HEK293 (cell line): ENCODE data around the gene SLC7A9.

Source experiments
- ZNF174 ChIP-seq: fragments of 450-650 bp; formaldehyde crosslinking; IDR thresholded peaks from 2 replicates; pipeline ENCODE4 v1.5.0; 2017; ENCODE audit warnings: missing biosample characterization, mild to moderate bottlenecking, missing genetic modification characterization
- ZNF221 ChIP-seq: fragments of 450-650 bp; formaldehyde crosslinking; IDR thresholded peaks from 2 replicates; pipeline ENCODE4 v1.5.1; 2017; ENCODE audit warnings: missing biosample characterization, missing genetic modification characterization, borderline replicate concordance
- ZNF274 ChIP-seq, 2 experiments: fragments of 200-500 bp in 1 of 2; fragments of 450-650 bp in 1 of 2; sonication (Bioruptor generic) in 1 of 2; formaldehyde crosslinking in 1 of 2; IDR thresholded peaks; 2 replicates each; pipeline versions ENCODE4 v1.5.1 to v1.6.1; 2014 to 2016; ENCODE audit warnings: borderline replicate concordance in 1 of 2, inconsistent platforms in 1 of 2, low read length in 1 of 2, missing biosample characterization in 1 of 2, missing genetic modification characterization in 1 of 2
- TF ChIP-seq, protein P1 (sequence below): fragments of 450-650 bp; formaldehyde crosslinking; IDR thresholded peaks from 2 replicates; pipeline ENCODE4 v1.5.1; 2016; ENCODE audit warnings: missing biosample characterization, missing genetic modification characterization
- TF ChIP-seq, protein P2 (sequence below): fragments of 450-650 bp; formaldehyde crosslinking; IDR thresholded peaks from 2 replicates; pipeline ENCODE4 v1.5.1; 2016; ENCODE audit warnings: missing biosample characterization, missing genetic modification characterization
- TF ChIP-seq, protein P3 (sequence below): fragments of 450-650 bp; formaldehyde crosslinking; IDR thresholded peaks from 2 replicates; pipeline ENCODE4 v1.5.1; 2016; ENCODE audit warnings: missing biosample characterization, missing genetic modification characterization

DNA sequence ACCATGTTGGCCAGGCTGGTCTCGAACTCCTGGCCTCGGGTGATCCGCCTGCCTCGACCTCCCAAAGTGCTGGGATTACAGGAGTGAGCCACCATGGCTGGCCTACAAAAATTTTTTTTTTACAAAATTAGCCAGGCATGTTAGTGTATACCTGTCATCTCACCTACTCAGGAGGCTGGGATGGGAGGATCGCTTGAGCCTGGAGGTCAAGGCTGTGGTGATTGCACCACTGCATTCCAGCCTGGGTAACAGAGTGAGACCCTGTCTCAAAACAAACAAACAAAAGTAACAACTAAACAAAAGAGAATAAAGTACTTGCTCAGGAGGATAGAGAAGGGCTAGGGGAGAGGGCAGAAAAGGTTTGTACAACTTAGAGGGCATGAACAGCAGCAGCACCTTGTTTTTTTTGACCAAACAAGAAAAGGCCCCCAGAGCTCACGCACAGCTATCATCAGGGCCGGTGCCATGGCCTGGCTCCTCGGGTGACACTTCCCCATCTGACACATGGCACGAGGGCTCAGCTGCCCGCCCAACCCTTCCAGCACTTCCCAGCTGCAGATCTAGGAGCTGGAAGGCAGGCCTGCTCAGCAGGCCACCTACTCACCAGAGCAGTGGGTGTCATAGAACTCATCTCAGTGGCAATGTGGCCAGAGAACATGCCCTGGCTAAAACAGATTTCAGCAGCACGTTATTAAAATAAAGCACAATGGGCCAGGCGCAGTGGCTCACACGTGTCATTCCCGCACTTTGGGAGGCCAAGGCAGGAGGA lies 8.6 kb upstream of the SLC7A9 start:
- TF ChIP-seq ZNF174 = no peak
- TF ChIP-seq, protein P1, sequence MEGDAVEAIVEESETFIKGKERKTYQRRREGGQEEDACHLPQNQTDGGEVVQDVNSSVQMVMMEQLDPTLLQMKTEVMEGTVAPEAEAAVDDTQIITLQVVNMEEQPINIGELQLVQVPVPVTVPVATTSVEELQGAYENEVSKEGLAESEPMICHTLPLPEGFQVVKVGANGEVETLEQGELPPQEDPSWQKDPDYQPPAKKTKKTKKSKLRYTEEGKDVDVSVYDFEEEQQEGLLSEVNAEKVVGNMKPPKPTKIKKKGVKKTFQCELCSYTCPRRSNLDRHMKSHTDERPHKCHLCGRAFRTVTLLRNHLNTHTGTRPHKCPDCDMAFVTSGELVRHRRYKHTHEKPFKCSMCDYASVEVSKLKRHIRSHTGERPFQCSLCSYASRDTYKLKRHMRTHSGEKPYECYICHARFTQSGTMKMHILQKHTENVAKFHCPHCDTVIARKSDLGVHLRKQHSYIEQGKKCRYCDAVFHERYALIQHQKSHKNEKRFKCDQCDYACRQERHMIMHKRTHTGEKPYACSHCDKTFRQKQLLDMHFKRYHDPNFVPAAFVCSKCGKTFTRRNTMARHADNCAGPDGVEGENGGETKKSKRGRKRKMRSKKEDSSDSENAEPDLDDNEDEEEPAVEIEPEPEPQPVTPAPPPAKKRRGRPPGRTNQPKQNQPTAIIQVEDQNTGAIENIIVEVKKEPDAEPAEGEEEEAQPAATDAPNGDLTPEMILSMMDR (tag by site-specific recombination) = no peak
- TF ChIP-seq, protein P2, sequence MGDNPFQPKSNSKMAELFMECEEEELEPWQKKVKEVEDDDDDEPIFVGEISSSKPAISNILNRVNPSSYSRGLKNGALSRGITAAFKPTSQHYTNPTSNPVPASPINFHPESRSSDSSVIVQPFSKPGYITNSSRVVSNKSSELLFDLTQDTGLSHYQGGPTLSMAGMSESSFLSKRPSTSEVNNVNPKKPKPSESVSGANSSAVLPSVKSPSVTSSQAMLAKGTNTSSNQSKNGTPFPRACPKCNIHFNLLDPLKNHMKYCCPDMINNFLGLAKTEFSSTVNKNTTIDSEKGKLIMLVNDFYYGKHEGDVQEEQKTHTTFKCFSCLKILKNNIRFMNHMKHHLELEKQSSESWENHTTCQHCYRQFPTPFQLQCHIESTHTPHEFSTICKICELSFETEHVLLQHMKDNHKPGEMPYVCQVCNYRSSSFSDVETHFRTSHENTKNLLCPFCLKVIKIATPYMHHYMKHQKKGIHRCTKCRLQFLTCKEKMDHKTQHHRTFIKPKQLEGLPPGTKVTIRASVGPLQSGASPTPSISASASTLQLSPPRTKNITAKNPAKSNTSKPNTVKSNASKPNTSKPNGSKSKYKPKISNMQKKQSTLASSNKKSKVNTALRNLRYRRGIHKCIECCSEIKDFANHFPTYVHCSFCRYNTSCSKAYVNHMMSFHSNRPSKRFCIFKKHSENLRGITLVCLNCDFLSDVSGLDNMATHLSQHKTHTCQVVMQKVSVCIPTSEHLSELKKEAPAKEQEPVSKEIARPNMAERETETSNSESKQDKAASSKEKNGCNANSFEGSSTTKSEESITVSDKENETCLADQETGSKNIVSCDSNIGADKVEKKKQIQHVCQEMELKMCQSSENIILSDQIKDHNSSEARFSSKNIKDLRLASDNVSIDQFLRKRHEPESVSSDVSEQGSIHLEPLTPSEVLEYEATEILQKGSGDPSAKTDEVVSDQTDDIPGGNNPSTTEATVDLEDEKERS (tag by site-specific recombination) = no peak
- no peak for TF ChIP-seq ZNF274 (IDR thresholded peaks at IDR 0.05; ENCODE audit: low read length)
- TF ChIP-seq ZNF274 (tag by site-specific recombination; IDR thresholded peaks at IDR 0.05; ENCODE audit: borderline replicate concordance) = no peak
- TF ChIP-seq ZNF221 = no peak
- TF ChIP-seq, protein P3, sequence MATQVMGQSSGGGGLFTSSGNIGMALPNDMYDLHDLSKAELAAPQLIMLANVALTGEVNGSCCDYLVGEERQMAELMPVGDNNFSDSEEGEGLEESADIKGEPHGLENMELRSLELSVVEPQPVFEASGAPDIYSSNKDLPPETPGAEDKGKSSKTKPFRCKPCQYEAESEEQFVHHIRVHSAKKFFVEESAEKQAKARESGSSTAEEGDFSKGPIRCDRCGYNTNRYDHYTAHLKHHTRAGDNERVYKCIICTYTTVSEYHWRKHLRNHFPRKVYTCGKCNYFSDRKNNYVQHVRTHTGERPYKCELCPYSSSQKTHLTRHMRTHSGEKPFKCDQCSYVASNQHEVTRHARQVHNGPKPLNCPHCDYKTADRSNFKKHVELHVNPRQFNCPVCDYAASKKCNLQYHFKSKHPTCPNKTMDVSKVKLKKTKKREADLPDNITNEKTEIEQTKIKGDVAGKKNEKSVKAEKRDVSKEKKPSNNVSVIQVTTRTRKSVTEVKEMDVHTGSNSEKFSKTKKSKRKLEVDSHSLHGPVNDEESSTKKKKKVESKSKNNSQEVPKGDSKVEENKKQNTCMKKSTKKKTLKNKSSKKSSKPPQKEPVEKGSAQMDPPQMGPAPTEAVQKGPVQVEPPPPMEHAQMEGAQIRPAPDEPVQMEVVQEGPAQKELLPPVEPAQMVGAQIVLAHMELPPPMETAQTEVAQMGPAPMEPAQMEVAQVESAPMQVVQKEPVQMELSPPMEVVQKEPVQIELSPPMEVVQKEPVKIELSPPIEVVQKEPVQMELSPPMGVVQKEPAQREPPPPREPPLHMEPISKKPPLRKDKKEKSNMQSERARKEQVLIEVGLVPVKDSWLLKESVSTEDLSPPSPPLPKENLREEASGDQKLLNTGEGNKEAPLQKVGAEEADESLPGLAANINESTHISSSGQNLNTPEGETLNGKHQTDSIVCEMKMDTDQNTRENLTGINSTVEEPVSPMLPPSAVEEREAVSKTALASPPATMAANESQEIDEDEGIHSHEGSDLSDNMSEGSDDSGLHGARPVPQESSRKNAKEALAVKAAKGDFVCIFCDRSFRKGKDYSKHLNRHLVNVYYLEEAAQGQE (tag by site-specific recombination) = no peak
